Activated CD8-positive, alpha-beta T cell treated with anti-CD3 and anti-CD28 coated beads for 36 hours (primary cell): ENCODE measurements around the gene COL6A2. TPM values are rescaled to one million over a fixed set of nuclear protein-coding genes. Genes with fewer than 3 reads are reported as not detected.
"Not testable (repeated sequence)": the region's sequence is repeated elsewhere in the genome, so short reads cannot be mapped to it uniquely, and the experiment has no call there.

ENCODE experiments used
- ATAC-seq: fragments of 200-7000 bp; cut with Tn5 transposase; one replicate; pipeline ENCODE4 v1.10.0; 2021; ENCODE audit warnings: mild to moderate bottlenecking, moderate library complexity
- CTCF ChIA-PET: fragments of 350-600 bp; sonication (Branson Sonifier 250); formaldehyde crosslinking; loops from one replicate; lab custom pipeline; 2021; ENCODE audit warnings: antibody characterized with exemption; lab: Charles Lee
- POLR2A ChIA-PET: fragments of 350-600 bp; sonication (Branson Sonifier 250); formaldehyde crosslinking; loops from one replicate; lab custom pipeline; 2021; ENCODE audit warnings: antibody characterized with exemption; lab: Charles Lee
- DNase-seq: peaks from one replicate; pipeline ENCODE4 v3.0.0-alpha.2; 2020
- H3K27ac Mint-ChIP-seq: one replicate; pipeline ENCODE4 v1.8.0; 2021; ENCODE audit warnings: mild to moderate bottlenecking, mixed read lengths
- H3K27me3 Mint-ChIP-seq: one replicate; pipeline ENCODE4 v1.8.0; 2021; ENCODE audit warnings: mixed read lengths
- H3K36me3 Mint-ChIP-seq: one replicate; pipeline ENCODE4 v1.8.0; 2021; ENCODE audit warnings: low read depth, mixed read lengths
- H3K4me1 Mint-ChIP-seq: one replicate; pipeline ENCODE4 v1.8.0; 2021; ENCODE audit warnings: low read depth, mixed read lengths
- H3K4me3 Mint-ChIP-seq: one replicate; pipeline ENCODE4 v1.8.0; 2021; ENCODE audit warnings: mild to moderate bottlenecking, moderate library complexity, mixed read lengths
- H3K9me3 Mint-ChIP-seq: one replicate; pipeline ENCODE4 v1.8.0; 2021; ENCODE audit warnings: mixed read lengths
- intact Hi-C: fragments of 100-400 bp; cut with micrococcal nuclease; formaldehyde crosslinking; loops from one replicate; pipeline ENCODE4 v1.10.0; 2022
- total RNA-seq, 2 experiments: library from RNA; stranded (reverse); gene quantifications; one replicate each; pipeline ENCODE4 v1.2.3, GENCODE V29; 2021
- TF ChIP-seq, protein P1 (sequence below): fragments of 200-600 bp; IDR thresholded peaks from one replicate; pipeline ENCODE4 v1.8.0; 2022; ENCODE audit warnings: antibody characterized with exemption, mild to moderate bottlenecking

The COL6A2 gene
- total RNA-seq, 2 experiments from 2014 or later, result 25.0 to 25.3 TPM

DNA sequence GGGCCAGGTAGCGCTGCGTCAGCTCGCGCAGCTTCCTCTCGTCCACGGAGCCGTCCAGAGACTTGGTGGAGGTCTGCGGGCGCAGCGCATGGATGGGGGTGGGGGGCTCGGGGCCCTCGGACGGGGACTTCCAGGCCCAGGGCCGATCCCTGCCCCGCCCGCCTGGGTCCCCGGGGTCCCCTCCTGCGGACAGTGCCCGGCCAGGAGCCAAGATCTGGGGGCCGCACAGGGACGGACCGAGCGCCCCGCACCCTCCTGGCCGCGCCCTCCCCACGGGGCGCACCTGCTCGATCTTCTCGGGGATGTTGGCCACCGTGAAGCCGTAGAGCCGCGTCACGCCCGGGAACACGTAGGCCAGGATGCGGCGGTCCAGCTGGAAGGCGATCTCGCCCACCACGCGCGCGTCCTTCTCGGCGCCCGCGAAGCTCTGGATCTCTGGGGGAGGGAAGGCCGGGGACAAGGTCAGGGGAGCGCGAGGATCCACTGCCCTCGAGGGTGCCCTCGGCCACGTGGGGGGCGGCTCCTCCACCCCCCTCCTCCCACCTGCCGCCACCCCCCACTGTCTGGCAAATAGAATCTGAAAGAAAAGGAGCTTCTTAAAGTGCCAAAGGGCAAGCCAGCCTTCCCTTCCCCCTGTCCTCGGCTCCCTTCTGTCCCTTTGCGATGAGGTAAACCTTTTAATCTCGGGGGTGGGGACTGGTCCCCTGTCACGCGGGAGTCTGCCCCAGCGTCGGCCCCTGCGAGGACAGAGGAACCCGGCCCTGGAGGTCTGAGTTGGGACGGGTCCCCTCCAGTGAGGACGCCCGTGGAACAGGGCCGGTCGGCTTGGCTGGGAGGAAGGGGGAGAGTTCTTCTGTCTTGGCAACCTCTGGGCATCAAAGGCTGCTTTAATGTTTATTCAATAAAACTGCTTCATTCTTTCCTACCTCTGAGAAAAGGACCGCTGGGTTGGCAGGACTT is 64.0 kb downstream of the COL6A2 start:
- no peak for ATAC-seq
- H3K27ac Mint-ChIP-seq, result no peak overlapping the region
- no peaks in the 10 kb centered on the region for H3K27me3 Mint-ChIP-seq
- H3K4me3 Mint-ChIP-seq, result no peak overlapping the region
- no peaks in the 10 kb centered on the region for H3K4me1 Mint-ChIP-seq
- no peaks in the 10 kb centered on the region for H3K9me3 Mint-ChIP-seq
- TF ChIP-seq, protein P1, sequence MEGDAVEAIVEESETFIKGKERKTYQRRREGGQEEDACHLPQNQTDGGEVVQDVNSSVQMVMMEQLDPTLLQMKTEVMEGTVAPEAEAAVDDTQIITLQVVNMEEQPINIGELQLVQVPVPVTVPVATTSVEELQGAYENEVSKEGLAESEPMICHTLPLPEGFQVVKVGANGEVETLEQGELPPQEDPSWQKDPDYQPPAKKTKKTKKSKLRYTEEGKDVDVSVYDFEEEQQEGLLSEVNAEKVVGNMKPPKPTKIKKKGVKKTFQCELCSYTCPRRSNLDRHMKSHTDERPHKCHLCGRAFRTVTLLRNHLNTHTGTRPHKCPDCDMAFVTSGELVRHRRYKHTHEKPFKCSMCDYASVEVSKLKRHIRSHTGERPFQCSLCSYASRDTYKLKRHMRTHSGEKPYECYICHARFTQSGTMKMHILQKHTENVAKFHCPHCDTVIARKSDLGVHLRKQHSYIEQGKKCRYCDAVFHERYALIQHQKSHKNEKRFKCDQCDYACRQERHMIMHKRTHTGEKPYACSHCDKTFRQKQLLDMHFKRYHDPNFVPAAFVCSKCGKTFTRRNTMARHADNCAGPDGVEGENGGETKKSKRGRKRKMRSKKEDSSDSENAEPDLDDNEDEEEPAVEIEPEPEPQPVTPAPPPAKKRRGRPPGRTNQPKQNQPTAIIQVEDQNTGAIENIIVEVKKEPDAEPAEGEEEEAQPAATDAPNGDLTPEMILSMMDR, result no peak
- ChIA-PET CTCF (no interaction called here), POLR2A (no interaction called here)
- H3K36me3 Mint-ChIP-seq, result peaks cover 5% of the 10 kb centered on the region
- intact Hi-C loops, result no loop called here
- DNase-seq, result no peak

DNA sequence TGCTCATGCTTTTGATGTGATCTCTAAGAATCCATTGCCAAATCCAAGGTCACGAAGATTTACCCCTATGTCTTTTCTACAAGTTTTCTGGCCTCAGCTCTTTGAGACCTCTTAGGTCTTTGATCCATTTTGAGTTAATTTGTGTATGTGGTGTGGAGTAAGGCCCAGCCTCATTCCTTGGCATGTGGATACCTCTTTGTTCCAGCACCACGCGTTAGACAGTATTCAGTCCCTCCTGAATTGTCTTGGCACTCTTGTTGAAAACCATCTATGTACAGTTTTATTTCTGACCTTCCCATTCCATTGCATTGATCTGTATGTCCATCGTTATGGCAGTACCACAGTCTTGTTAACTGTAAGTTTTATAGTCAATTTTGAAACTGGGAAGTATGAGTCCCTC is 65.5 kb downstream of the COL6A2 start:
- Mint-ChIP-seq H3K4me1 (no peaks in the 10 kb centered on the region), H3K27ac (no peak overlapping the region), H3K9me3 (no peaks in the 10 kb centered on the region), H3K36me3 (peaks cover 5% of the 10 kb centered on the region), H3K27me3 (no peaks in the 10 kb centered on the region), H3K4me3 (no peak overlapping the region)
- ChIA-PET POLR2A (no interaction called here), CTCF (no interaction called here)
- ATAC-seq, result no peak
- no peak for DNase-seq
- TF ChIP-seq, protein P1, result no peak
- intact Hi-C loops, result no loop called here

DNA sequence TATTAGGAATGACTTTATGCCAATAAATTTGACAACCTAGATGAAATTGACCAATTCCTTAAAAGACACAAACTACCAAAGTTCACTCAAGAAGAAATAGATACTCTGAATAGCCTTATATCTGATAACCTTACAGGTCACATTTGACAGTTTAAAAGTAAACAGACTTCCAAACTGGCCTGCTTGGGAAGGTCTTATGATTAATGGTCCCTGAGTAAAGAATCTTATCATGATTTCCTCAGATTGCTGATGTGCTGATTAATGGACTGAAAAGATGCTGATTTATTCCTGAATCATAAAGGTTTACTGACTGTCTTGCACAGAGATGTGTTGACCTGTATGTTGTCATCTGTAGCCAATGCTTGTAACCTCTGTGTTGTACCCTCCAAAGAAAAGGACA is 67.2 kb downstream of the COL6A2 start:
- no peaks in the 10 kb centered on the region for H3K4me1 Mint-ChIP-seq
- intact Hi-C loops, result no loop called here
- no peak overlapping the region for H3K4me3 Mint-ChIP-seq
- ChIA-PET CTCF (no interaction called here), POLR2A (no interaction called here)
- no peaks in the 10 kb centered on the region for H3K27me3 Mint-ChIP-seq
- ATAC-seq (no peak), DNase-seq (no peak)
- no peaks in the 10 kb centered on the region for H3K9me3 Mint-ChIP-seq
- TF ChIP-seq, protein P1, result no peak
- peaks cover 5% of the 10 kb centered on the region for H3K36me3 Mint-ChIP-seq
- no peak overlapping the region for H3K27ac Mint-ChIP-seq

DNA sequence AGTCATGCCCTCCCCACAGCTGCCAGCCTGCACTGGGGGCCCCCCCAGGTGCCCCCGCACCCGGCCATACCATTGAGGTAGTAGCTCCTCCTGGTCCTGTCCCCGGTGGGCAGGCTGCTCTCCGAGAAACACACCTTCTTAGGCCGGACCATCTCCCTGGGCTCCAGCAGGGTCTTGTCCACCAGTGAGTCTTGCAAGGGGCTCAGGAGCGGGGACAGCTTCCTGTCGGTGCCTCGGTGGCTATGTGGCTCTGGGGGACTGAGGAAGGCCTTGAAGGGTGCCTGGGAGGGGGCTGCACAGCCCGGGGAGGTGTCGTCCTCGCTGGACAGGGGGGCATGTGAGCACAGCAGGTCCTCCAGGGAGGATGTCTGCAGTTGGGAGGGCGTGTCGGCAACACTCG is 70.3 kb downstream of the COL6A2 start:
- TF ChIP-seq, protein P1, result no peak
- Mint-ChIP-seq H3K4me1 (peaks cover 6% of the 10 kb centered on the region), H3K27me3 (no peaks in the 10 kb centered on the region), H3K9me3 (no peaks in the 10 kb centered on the region), H3K27ac (no peak overlapping the region), H3K4me3 (no peak overlapping the region), H3K36me3 (peaks cover 2% of the 10 kb centered on the region)
- ChIA-PET CTCF (no interaction called here), POLR2A (no interaction called here)
- DNase-seq (no peak), ATAC-seq (no peak)
- intact Hi-C loops, result no loop called here

DNA sequence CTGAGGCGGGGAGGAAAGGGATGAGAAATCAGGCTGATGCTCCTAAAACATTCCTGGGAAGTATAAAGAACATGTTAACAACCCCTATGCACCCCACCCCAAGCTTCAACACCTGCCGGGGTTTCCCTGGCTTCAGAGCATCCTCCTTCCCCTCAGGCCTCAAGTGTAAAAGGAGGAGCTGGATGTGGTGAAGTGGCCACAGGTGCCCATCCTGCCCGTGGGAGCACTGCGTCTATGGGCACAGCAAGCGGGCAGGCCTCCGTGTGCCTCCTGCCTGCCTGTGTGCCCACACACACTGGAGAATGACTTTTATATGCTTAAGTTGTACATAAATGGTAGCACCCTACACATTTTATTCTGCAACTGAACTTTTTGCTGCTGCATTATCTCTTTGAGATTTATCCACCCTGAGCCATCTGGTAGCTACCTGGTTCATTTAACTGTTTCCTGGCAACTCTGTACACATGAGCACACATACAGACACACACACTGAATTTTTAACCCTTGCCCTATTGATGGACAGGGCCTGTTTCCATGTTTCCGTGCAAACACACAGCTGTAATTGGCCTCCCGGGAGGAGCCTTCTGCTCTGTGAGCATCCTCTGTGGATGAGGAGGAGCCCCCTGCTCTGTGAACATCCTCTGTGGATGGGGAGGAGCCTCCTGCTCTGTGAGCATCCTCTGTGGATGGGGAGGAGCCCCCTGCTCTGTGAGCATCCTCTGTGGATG is 70.9 kb downstream of the COL6A2 start:
- H3K4me3 Mint-ChIP-seq, result no peak overlapping the region
- H3K27me3 Mint-ChIP-seq, result no peaks in the 10 kb centered on the region
- H3K36me3 Mint-ChIP-seq, result peaks cover 2% of the 10 kb centered on the region
- peaks cover 6% of the 10 kb centered on the region for H3K4me1 Mint-ChIP-seq
- ATAC-seq (no peak), DNase-seq (no peak)
- peak overlapping the region; percentile 21 for H3K27ac Mint-ChIP-seq
- TF ChIP-seq, protein P1, result no peak
- intact Hi-C loops, result no loop called here
- H3K9me3 Mint-ChIP-seq, result peaks cover 2% of the 10 kb centered on the region
- CTCF ChIA-PET, result no interaction called here
- POLR2A ChIA-PET, result no interaction called here

DNA sequence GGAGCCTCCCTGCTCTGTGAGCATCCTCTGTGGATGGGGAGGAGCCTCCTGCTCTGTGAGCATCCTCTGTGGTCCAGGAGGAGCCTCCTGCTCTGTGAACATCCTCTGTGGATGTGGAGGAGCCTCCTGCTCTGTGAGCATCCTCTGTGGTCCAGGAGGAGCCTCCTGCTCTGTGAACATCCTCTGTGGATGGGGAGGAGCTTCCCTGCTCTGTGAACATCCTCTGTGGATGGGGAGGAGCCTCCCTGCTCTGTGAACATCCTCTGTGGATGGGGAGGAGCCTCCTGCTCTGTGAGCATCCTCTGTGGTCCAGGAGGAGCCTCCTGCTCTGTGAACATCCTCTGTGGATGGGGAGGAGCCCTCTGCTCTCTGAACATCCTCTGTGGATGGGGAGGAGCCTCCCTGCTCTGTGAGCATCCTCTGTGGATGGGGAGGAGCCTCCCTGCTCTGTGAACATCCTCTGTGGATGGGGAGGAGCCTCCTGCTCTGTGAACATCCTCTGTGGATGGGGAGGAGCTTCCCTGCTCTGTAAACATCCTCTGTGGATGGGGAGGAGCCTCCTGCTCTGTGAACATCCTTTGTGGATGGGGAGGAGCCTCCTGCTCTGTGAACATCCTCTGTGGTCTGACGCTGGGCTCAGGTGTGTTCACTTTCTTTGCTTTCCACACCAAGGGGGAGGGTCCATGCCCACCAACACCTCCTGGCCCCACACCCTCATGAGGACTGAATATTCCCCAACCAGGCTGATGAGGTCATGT is 72.7 kb downstream of the COL6A2 start:
- H3K4me1 Mint-ChIP-seq, POLR2A ChIA-PET, H3K36me3 Mint-ChIP-seq, intact Hi-C loops, H3K27me3 Mint-ChIP-seq, H3K4me3 Mint-ChIP-seq, DNase-seq, CTCF ChIA-PET, ATAC-seq: not testable (repeated sequence)
- H3K27ac Mint-ChIP-seq, result peak overlapping the region; percentile 14
- H3K9me3 Mint-ChIP-seq, result peaks cover 13% of the 10 kb centered on the region
